Gastrocnemius medialis (tissue), 4 donors: ENCODE measurements around the gene SERPINE3.

ENCODE experiments used
- CTCF ChIP-seq, 5 experiments: fragments of 450-650 bp in 3 of 5; fragments of 200-600 bp in 2 of 5; sonication (generic) in 2 of 5; IDR thresholded peaks in 4 of 5; conservative IDR thresholded peaks in 1 of 5; 1 replicate in 4 of 5; 2 replicates in 1 of 5; pipeline ENCODE4 v1.5.1; 2016 to 2019; ENCODE audit warnings: antibody characterized with exemption in 5 of 5, mild to moderate bottlenecking in 3 of 5, moderate library complexity in 3 of 5
- POLR2A ChIP-seq, 2 donors: fragments of 450-650 bp; IDR thresholded peaks; one replicate each; pipeline ENCODE4 v1.6.1; 2017; ENCODE audit warnings: antibody characterized with exemption in 2 of 2, mild to moderate bottlenecking in 2 of 2, moderate library complexity in 2 of 2

- TF ChIP-seq CTCF (IDR thresholded peaks at IDR 0.05 in 4 of 5, conservative IDR thresholded peaks at IDR 0.05 in 1 of 5), result no peak
- no peak for TF ChIP-seq POLR2A (IDR thresholded peaks at IDR 0.05)
Observed at GRCh38 chr13:51303063-51303552, 36.4 kb upstream of the SERPINE3 start.
